ENCODE data around the gene MRPL9. TPM values are rescaled to one million over a fixed set of nuclear protein-coding genes. Genes with fewer than 3 reads are reported as not detected.

The MRPL9 gene
- total RNA-seq = 100 to 1,000 TPM; 111 to 121 TPM

- H3K27me3 Mint-ChIP-seq (ENCODE audit: low read depth) = no peaks in the 10 kb centered on the region
- ATAC-seq (peak; percentile 99), DNase-seq (peak; percentile 89)
- ChIA-PET POLR2A (interaction anchor here (0.5 to 2.5 kb wide), 15 partner anchors 10 to 1770 kb away, joined by 3 to 15 read pairs (median 3); partner anchors contain the start of genes PSMB4, TDRKH and TUFT1), CTCF (interaction anchor here (1.1 to 2.6 kb wide), 8 partner anchors 10 to 73 kb away, joined by 3 to 14 read pairs (median 5); partner anchors contain the start of gene TDRKH)
- H3K27ac Mint-ChIP-seq = peak within 1 kb of the TSS; percentile 91
- H3K4me1 Mint-ChIP-seq (ENCODE audit: low read depth) = peaks cover 30% of the 10 kb centered on the region
- H3K4me3 Mint-ChIP-seq = peak within 1 kb of the TSS; percentile 81
- peaks cover 33% of the 10 kb centered on the region for H3K36me3 Mint-ChIP-seq (ENCODE audit: low read depth)
- no peaks in the 10 kb centered on the region for H3K9me3 Mint-ChIP-seq (ENCODE audit: insufficient read depth)
Observed at GRCh38 chr1:151762941-151763921, at the start of gene MRPL9. Gene MRPL9, minus strand, starts transcription at chr1:151763496. Its CDS starts 17 bp downstream, at chr1:151763479.

DNA sequence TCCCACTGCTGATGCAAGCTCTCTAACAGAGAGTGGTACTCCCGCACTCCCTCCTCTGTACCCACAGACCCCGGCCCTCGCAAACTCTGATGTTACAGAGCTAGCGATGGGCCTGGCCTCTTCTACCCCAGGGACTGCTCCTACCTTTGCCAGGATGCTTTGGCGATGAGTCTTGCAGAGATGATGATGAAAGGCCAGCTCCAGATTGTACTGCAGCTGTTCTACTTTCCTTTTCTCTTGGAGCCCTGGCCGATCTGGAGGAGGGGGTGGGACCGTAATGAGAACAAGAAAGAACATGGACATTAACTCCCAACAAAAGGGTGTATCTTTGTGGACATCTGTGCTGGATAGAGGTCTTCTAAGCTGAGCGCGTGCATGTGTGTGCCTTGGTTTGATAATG lies 47.9 kb upstream of the MRPL9 start:
- no peak for ATAC-seq
- H3K36me3 Mint-ChIP-seq (ENCODE audit: low read depth) = no peaks in the 10 kb centered on the region
- H3K9me3 Mint-ChIP-seq (ENCODE audit: insufficient read depth) = no peaks in the 10 kb centered on the region
- no peak overlapping the region for H3K27ac Mint-ChIP-seq
- POLR2A ChIA-PET = interaction anchor here (0.5 to 1.0 kb wide), 2 partner anchors 9 to 128 kb away, joined by 3 read pairs; no protein-coding TSS in a partner anchor
- CTCF ChIA-PET = interaction anchor here (1.8 kb wide), 1 partner anchor 10 kb away, joined by 7 read pairs; no protein-coding TSS in a partner anchor
- H3K4me1 Mint-ChIP-seq (ENCODE audit: low read depth) = peaks cover 27% of the 10 kb centered on the region
- no peak for DNase-seq
- H3K4me3 Mint-ChIP-seq = no peak overlapping the region
- peaks cover 19% of the 10 kb centered on the region for H3K27me3 Mint-ChIP-seq (ENCODE audit: low read depth)

- no peak overlapping the region for H3K27ac Mint-ChIP-seq
- peaks cover 15% of the 10 kb centered on the region for H3K4me1 Mint-ChIP-seq (ENCODE audit: low read depth)
- no peaks in the 10 kb centered on the region for H3K36me3 Mint-ChIP-seq (ENCODE audit: low read depth)
- DNase-seq = no peak
- no peaks in the 10 kb centered on the region for H3K9me3 Mint-ChIP-seq (ENCODE audit: insufficient read depth)
- POLR2A ChIA-PET = interaction anchor here (1.0 kb wide), 1 partner anchor 11 kb away, joined by 3 read pairs; no protein-coding TSS in a partner anchor
- CTCF ChIA-PET = no interaction called here
- peaks cover 19% of the 10 kb centered on the region for H3K27me3 Mint-ChIP-seq (ENCODE audit: low read depth)
- no peak overlapping the region for H3K4me3 Mint-ChIP-seq
- no peak for ATAC-seq
Observed at GRCh38 chr1:151809985-151810556, 46.8 kb upstream of the MRPL9 start.

DNA sequence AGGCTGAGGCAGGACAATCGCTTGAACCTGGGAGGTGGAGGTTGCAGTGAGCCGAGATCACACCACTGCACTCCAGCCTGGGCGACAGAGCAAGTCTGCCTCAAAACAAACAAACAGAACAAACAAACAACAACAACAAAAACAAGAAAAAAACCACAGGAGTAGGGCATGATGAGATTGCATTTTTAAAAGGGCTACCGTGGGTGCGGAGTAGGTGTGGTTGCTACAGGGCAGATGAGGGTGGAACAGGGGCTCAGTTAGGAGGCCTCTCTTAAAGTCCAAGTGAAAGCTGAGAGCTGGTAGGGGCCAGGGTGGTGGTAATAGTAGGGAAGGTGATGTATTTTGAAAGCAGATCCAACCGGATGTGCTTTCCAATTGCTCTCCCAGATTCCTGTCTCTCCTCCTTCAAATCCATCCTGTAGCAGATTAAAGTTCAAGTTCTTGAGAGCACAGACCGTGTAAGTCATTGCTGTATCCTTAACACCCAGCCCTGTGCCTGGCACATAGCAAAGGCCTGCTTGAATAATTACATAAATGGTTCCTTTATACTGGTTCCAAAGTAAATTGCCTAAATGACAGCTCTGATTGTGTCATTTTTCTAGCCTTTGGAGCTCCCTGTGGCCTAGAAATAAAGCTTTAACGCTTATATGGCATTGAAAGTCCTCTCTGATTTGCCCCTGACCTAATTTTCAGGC lies 46.1 kb upstream of the MRPL9 start:
- ATAC-seq = no peak
- no peak overlapping the region for H3K4me3 Mint-ChIP-seq
- no peak overlapping the region for H3K27ac Mint-ChIP-seq
- H3K9me3 Mint-ChIP-seq (ENCODE audit: insufficient read depth) = no peaks in the 10 kb centered on the region
- CTCF ChIA-PET = no interaction called here
- peaks cover 9% of the 10 kb centered on the region for H3K4me1 Mint-ChIP-seq (ENCODE audit: low read depth)
- DNase-seq = no peak
- H3K36me3 Mint-ChIP-seq (ENCODE audit: low read depth) = no peaks in the 10 kb centered on the region
- POLR2A ChIA-PET = interaction anchor here (1.0 kb wide), 1 partner anchor 11 kb away, joined by 3 read pairs; no protein-coding TSS in a partner anchor
- peaks cover 19% of the 10 kb centered on the region for H3K27me3 Mint-ChIP-seq (ENCODE audit: low read depth)

GRCh38 chr1:151807766-151808165 lies 44.5 kb upstream of the MRPL9 start:
- no peaks in the 10 kb centered on the region for H3K9me3 Mint-ChIP-seq (ENCODE audit: insufficient read depth)
- peaks cover 5% of the 10 kb centered on the region for H3K4me1 Mint-ChIP-seq (ENCODE audit: low read depth)
- no peaks in the 10 kb centered on the region for H3K36me3 Mint-ChIP-seq (ENCODE audit: low read depth)
- CTCF ChIA-PET = interaction anchor here (0.8 to 0.9 kb wide), 2 partner anchors 29 to 214 kb away, joined by 3 to 6 read pairs; no protein-coding TSS in a partner anchor
- H3K27ac Mint-ChIP-seq = no peak overlapping the region
- peaks cover 19% of the 10 kb centered on the region for H3K27me3 Mint-ChIP-seq (ENCODE audit: low read depth)
- ATAC-seq (no peak), DNase-seq (no peak)
- H3K4me3 Mint-ChIP-seq = no peak overlapping the region
- POLR2A ChIA-PET = no interaction called here

DNA sequence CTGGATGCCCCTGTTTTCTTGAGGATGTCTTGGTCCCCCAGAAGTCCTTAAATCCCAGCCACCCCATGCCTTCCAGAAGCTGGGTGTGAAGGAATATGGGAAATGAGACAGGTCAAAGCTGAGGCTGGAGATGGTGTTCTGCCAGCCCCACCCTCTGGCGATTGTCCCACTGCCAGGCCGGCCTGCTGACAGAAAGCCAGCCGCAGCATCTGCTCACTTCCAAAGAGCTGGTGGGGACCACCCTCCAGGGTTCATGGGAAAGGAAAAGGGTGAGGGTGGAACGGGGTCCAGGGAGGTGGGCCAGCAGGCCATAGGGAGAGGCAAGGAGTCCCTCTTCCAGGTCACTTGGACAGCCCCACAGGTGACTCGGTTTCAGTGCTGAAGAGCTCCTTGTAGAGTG lies 43.8 kb upstream of the MRPL9 start:
- peaks cover 19% of the 10 kb centered on the region for H3K27me3 Mint-ChIP-seq (ENCODE audit: low read depth)
- CTCF ChIA-PET = interaction anchor here (0.8 to 1.3 kb wide), 3 partner anchors 18 to 29 kb away, joined by 3 to 6 read pairs (median 4); no protein-coding TSS in a partner anchor
- H3K27ac Mint-ChIP-seq = no peak overlapping the region
- H3K4me3 Mint-ChIP-seq = no peak overlapping the region
- POLR2A ChIA-PET = no interaction called here
- DNase-seq (no peak), ATAC-seq (no peak)
- H3K4me1 Mint-ChIP-seq (ENCODE audit: low read depth) = no peaks in the 10 kb centered on the region
- H3K36me3 Mint-ChIP-seq (ENCODE audit: low read depth) = no peaks in the 10 kb centered on the region
- H3K9me3 Mint-ChIP-seq (ENCODE audit: insufficient read depth) = no peaks in the 10 kb centered on the region

GRCh38 chr1:151806170-151806569 lies 42.9 kb upstream of the MRPL9 start:
- no peak for ATAC-seq

DNA sequence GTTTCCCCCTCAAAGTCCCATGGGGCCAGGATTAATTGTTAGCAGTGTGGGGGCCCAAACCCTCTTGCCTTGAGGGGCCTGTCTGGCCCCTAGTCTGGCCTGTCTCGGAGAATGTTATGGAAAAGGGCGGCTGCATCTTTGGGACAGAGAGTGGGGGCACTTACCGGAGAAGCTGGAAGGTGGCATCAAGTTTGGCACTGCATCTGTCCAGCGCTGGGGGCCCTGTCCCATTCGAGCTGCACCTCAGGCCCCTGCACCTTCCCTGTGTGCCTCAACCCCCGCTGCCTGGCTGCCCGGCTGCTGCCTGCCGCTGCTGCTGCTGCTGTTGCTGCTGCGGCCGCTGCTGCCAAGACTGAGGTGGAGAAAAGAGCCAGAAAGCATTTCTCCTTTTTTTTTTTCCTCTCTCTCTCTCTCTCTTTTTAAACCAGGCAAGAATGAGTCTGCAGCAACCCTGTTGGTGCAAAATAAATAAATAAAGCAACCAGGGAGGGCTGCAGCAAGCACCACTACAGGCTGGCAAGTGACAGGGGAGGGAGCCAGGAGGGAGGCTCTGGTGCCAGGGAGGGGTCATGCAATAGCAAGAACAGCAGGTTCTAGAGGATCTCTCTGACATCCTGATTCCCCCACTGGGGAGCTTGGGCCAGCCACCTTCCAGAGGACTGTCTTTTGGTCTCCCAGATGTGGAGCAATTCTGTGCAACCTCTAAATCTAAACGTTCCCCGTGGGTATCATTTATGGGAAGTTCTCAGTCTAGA lies 41.9 kb upstream of the MRPL9 start, which contains the start of gene LINGO4:
Gene LINGO4 (minus strand): TSS at position 354 of the 755 bp plus-strand sequence. CDS start 2,715 bp downstream, outside the sequence.
- H3K4me3 Mint-ChIP-seq = no peak within 1 kb of the TSS
- H3K36me3 Mint-ChIP-seq (ENCODE audit: low read depth) = no peaks in the 10 kb centered on the region
- no peak for ATAC-seq
- H3K4me1 Mint-ChIP-seq (ENCODE audit: low read depth) = peaks cover 5% of the 10 kb centered on the region
- no peak for DNase-seq
- no peaks in the 10 kb centered on the region for H3K9me3 Mint-ChIP-seq (ENCODE audit: insufficient read depth)
- H3K27me3 Mint-ChIP-seq (ENCODE audit: low read depth) = peaks cover 17% of the 10 kb centered on the region
- POLR2A ChIA-PET = interaction anchor here (0.6 kb wide), 1 partner anchor 73 kb away, joined by 3 read pairs; no protein-coding TSS in a partner anchor
- CTCF ChIA-PET = no interaction called here
- no peak within 1 kb of the TSS for H3K27ac Mint-ChIP-seq

More at GRCh38 chr1:151806170-151806569, 42.9 kb upstream of the MRPL9 start:
- no peak overlapping the region for H3K27ac Mint-ChIP-seq
- DNase-seq = no peak
- ChIA-PET POLR2A (interaction anchor here (0.6 kb wide), 1 partner anchor 72 kb away, joined by 3 read pairs; no protein-coding TSS in a partner anchor), CTCF (interaction anchor here (1.1 to 1.3 kb wide), 2 partner anchors 17 to 24 kb away, joined by 3 to 4 read pairs; no protein-coding TSS in a partner anchor)
- H3K4me3 Mint-ChIP-seq = no peak overlapping the region
- H3K36me3 Mint-ChIP-seq (ENCODE audit: low read depth) = no peaks in the 10 kb centered on the region
- no peaks in the 10 kb centered on the region for H3K4me1 Mint-ChIP-seq (ENCODE audit: low read depth)
- peaks cover 16% of the 10 kb centered on the region for H3K27me3 Mint-ChIP-seq (ENCODE audit: low read depth)
- no peaks in the 10 kb centered on the region for H3K9me3 Mint-ChIP-seq (ENCODE audit: insufficient read depth)

- no peak for ATAC-seq
- no peaks in the 10 kb centered on the region for H3K36me3 Mint-ChIP-seq (ENCODE audit: low read depth)
- no peak overlapping the region for H3K4me3 Mint-ChIP-seq
- ChIA-PET POLR2A (no interaction called here), CTCF (no interaction called here)
- peaks cover 17% of the 10 kb centered on the region for H3K27me3 Mint-ChIP-seq (ENCODE audit: low read depth)
- no peak for DNase-seq
- no peak overlapping the region for H3K27ac Mint-ChIP-seq
- no peaks in the 10 kb centered on the region for H3K9me3 Mint-ChIP-seq (ENCODE audit: insufficient read depth)
- peaks cover 6% of the 10 kb centered on the region for H3K4me1 Mint-ChIP-seq (ENCODE audit: low read depth)
Observed at GRCh38 chr1:151803915-151804314, 40.6 kb upstream of the MRPL9 start.

DNA sequence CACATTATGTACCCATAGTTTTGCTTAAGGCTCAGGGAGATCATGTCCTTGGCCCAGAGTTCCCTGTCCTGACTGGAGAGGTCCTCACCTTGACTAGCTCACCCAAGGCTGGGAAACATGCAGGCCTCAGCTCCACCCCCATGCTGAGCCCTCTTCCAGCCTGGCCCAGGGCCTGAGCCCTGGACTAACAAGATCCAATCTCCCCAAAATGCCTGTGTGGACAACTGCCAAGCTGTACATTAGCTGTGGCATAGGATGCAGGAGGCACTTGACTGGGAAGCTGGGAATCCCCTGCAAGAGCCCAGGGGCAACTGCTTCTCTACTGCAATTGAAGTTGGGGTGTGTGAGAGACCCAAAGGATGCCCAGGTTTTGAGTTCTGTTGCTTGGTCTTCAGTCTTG lies 39.9 kb upstream of the MRPL9 start:
- Mint-ChIP-seq H3K36me3 (ENCODE audit: low read depth) (no peaks in the 10 kb centered on the region), H3K9me3 (ENCODE audit: insufficient read depth) (no peaks in the 10 kb centered on the region), H3K27me3 (ENCODE audit: low read depth) (peaks cover 13% of the 10 kb centered on the region), H3K4me3 (no peak overlapping the region), H3K4me1 (ENCODE audit: low read depth) (peaks cover 6% of the 10 kb centered on the region), H3K27ac (no peak overlapping the region)
- ChIA-PET CTCF (interaction anchor here (1.1 kb wide), 1 partner anchor 18 kb away, joined by 3 read pairs; no protein-coding TSS in a partner anchor), POLR2A (interaction anchor here (0.6 kb wide), 1 partner anchor 13 kb away, joined by 3 read pairs; the partner anchor contains the start of gene TDRKH)
- ATAC-seq = no peak
- no peak for DNase-seq

Data from activated CD8-positive, alpha-beta T cell treated with anti-CD3 and anti-CD28 coated beads, Interleukin-2, amount 10 ng/mL, durations not matched to agents 7 days and 5 days (primary cell).